ENCODE results near the gene ASPHD1. TPM values are rescaled to one million over a fixed set of nuclear protein-coding genes. Genes with fewer than 3 reads are reported as not detected.

The ASPHD1 gene
- total and polyA plus RNA-seq, 2 of the 8 experiments (the other 6 are each of a cell fraction or from before 2014, with no cell fraction given) = 14.5 to 18.6 TPM

DNA sequence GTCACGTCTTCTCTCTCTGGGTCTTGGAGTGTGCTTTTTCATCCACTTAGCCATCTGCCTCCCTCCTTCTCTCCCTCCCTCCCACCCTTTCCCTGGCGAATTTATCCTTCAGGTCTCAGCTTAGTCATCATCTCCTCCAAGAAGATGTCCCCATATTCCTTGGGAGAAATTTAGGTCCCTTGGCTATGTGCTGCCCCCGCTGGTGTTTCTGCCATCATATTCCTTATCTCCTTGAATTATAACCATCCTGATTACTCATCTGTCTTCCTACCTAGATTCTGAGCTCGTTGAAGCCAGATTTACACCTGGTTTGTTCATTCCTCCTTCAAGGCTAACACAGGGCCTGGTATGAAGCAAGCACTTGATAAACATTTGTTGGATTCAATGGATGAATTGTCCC, 5.9 kb upstream of the ASPHD1 start:
- H2BK20ac ChIP-seq (ENCODE audit: low read length) = no peak overlapping the region
- no peak overlapping the region for H2AFZ ChIP-seq (ENCODE audit: low read length)
- no peak overlapping the region for H2BK5ac ChIP-seq (ENCODE audit: low read depth, low read length)
- WGBS, 2 experiments (ENCODE audit: extremely low coverage in 1 of 2, insufficient coverage in 1 of 2, insufficient read length in 1 of 2, insufficient replicate concordance in 2 of 2, low coverage in 1 of 2, low lambda C conversion rate in 2 of 2, missing lambda C conversion rate in 1 of 2) = 83% methylated on average over 2 of the region's 4 CpGs; no CpG with 5 or more reads in 1 of the 2 experiments
- H4K91ac ChIP-seq (replicated peaks; ENCODE audit: insufficient read length, low read length) = no peak overlapping the region
- no peaks in the 10 kb centered on the region for H3K27me3 ChIP-seq (replicated peaks in 1 of 4; ENCODE audit: control insufficient read depth in 3 of 4, extremely low read depth in 1 of 4, insufficient read depth in 3 of 4, low read length in 3 of 4)
- no peak for FAIRE-seq
- no peak overlapping the region for H3K14ac ChIP-seq (ENCODE audit: insufficient read length)
- peaks cover 0 to 3% of the 10 kb centered on the region in 2 experiments for H4K20me1 ChIP-seq (replicated peaks in 1 of 2; ENCODE audit: control insufficient read depth in 1 of 2, insufficient read depth in 2 of 2, low read length in 2 of 2)
- H3K4me2 ChIP-seq (ENCODE audit: insufficient read depth in 1 of 2, low read depth in 2 of 2, low read length in 2 of 2) = no peak overlapping the region
- peaks cover 4% of the 10 kb centered on the region; the same call in 1 of the 2 replicates for H3K79me1 ChIP-seq (ENCODE audit: low read depth, low read length)
- H3K56ac ChIP-seq (replicated peaks; ENCODE audit: insufficient read length, low read depth, low read length) = no peak overlapping the region
- no peak overlapping the region for H3K27ac ChIP-seq (ENCODE audit: low read depth, low read length)
- ChIA-PET POLR2A (ENCODE audit: partially characterized antibody) (interaction anchor here (0.7 to 1.8 kb wide), 4 partner anchors 18 to 159 kb away, joined by 3 to 4 read pairs (median 3); no protein-coding TSS in a partner anchor), CTCF (ENCODE audit: partially characterized antibody) (interaction anchor here (0.9 to 1.7 kb wide), 6 partner anchors 14 to 128 kb away, joined by 3 to 5 read pairs (median 3); partner anchors contain the start of gene TAOK2)
- H2AK5ac ChIP-seq (ENCODE audit: low read depth, low read length) = no peak overlapping the region
- H3K23me2 ChIP-seq (ENCODE audit: low read depth, low read length) = peaks cover 9% of the 10 kb centered on the region; the same call in 1 of the 2 replicates
- peaks cover 0 to 11% (median 3%) of the 10 kb centered on the region in 4 experiments; a peak in 6 of 7 replicates for H3K4me1 ChIP-seq (replicated peaks in 1 of 4; ENCODE audit: control insufficient read depth in 3 of 4, insufficient read depth in 4 of 4, low read length in 3 of 4)
- H2BK120ac ChIP-seq (replicated peaks; ENCODE audit: low read depth, low read length) = no peak overlapping the region
- H3K18ac ChIP-seq (ENCODE audit: extremely low read depth, low read length) = no peak overlapping the region
- no peak overlapping the region for H3K4me3 ChIP-seq (ENCODE audit: extremely low read depth in 1 of 4, insufficient read depth in 2 of 4, low read depth in 3 of 4, low read length in 4 of 4)
- no peak overlapping the region for H4K5ac ChIP-seq (ENCODE audit: insufficient read length, low read depth, low read length)
- no peak for DNase-seq (ENCODE audit: low read depth in 1 of 2, low spot score in 2 of 2)
- H3K9me3 ChIP-seq (ENCODE audit: insufficient read depth in 2 of 2, low read depth in 1 of 2, low read length in 1 of 2) = no peaks in the 10 kb centered on the region
- H3K4ac ChIP-seq (replicated peaks; ENCODE audit: insufficient read length, low read depth, low read length) = no peak overlapping the region
- H2BK12ac ChIP-seq (ENCODE audit: low read depth, low read length) = no peak overlapping the region
- H3K9ac ChIP-seq (replicated peaks in 1 of 4; ENCODE audit: extremely low read depth in 1 of 4, low read depth in 3 of 4, low read length in 3 of 4) = no peak overlapping the region
- no peak overlapping the region for H2BK15ac ChIP-seq (ENCODE audit: low read length)
- no peaks in the 10 kb centered on the region; a peak in 2 of 8 replicates for H3K36me3 ChIP-seq (ENCODE audit: control insufficient read depth in 2 of 4, insufficient read depth in 4 of 4, low read length in 3 of 4)
- no peak overlapping the region for H4K8ac ChIP-seq (ENCODE audit: extremely low read depth, insufficient read depth, low read length)
- no peaks in the 10 kb centered on the region for H3K79me2 ChIP-seq (ENCODE audit: control insufficient read depth in 1 of 2, insufficient read depth in 2 of 2, low read length in 2 of 2)
- H3K23ac ChIP-seq (ENCODE audit: insufficient read length) = no peak overlapping the region
- TF ChIP-seq HDAC6 (IDR thresholded peaks at IDR 0.05; ENCODE audit: low read depth, low read length) (no peak), GTF2F1 (IDR thresholded peaks at IDR 0.05; ENCODE audit: borderline replicate concordance, low read depth, low read length) (no peak), NANOG (IDR thresholded peaks at IDR 0.05; ENCODE audit: insufficient read depth, low read depth, low read length, poor library complexity, severe bottlenecking) (no peak), CTBP2 (IDR thresholded peaks at IDR 0.05; ENCODE audit: borderline replicate concordance, insufficient read depth, insufficient read length, low read length) (no peak), TAF1 (IDR thresholded peaks at IDR 0.05; ENCODE audit: low read depth, low read length) (no peak)

All from H1 (cell line).